WERI-Rb-1 (cell line): ENCODE data around the gene MTTP.

Source experiments
- DNase-seq: peaks from one replicate; pipeline ENCODE4 v3.0.0-alpha.2; 2020
- H3K27ac ChIP-seq: fragments of 250-450 bp; sonication (Bioruptor Pico); 2 replicates; pipeline ENCODE4 v1.5.1; 2020; ENCODE audit warnings: mild to moderate bottlenecking, moderate library complexity
- H3K27me3 ChIP-seq: fragments of 250-450 bp; sonication (Bioruptor Pico); 2 replicates; pipeline ENCODE4 v1.5.1; 2021; ENCODE audit warnings: mild to moderate bottlenecking, low read depth, moderate library complexity; ENCODE audit not compliant: insufficient read depth, severe bottlenecking
- H3K36me3 ChIP-seq: fragments of 250-450 bp; sonication (Bioruptor Pico); 2 replicates; pipeline ENCODE4 v1.5.1; 2020; ENCODE audit warnings: mild to moderate bottlenecking, moderate library complexity
- H3K4me3 ChIP-seq: 2 replicates; pipeline ENCODE4 v1.5.1; 2011; ENCODE audit warnings: low read depth, mild to moderate bottlenecking, control low read depth, low read length
- H3K9me3 ChIP-seq: fragments of 250-450 bp; sonication (Bioruptor Pico); 2 replicates; pipeline ENCODE4 v1.5.1; 2021; ENCODE audit warnings: mild to moderate bottlenecking, moderate library complexity; ENCODE audit not compliant: severe bottlenecking
- CTCF ChIP-seq: IDR thresholded peaks from 2 replicates; pipeline ENCODE4 v1.5.1; 2011; ENCODE audit warnings: low read depth, mild to moderate bottlenecking, control low read depth, inconsistent platforms, low read length

Gene MTTP

GRCh38 chr4:99615170-99615820 lies 40.7 kb downstream of the MTTP start:
- Histone ChIP-seq H3K4me3 (no peak overlapping the region), H3K9me3 (no peaks in the 10 kb centered on the region), H3K27ac (no peak overlapping the region), H3K36me3 (no peaks in the 10 kb centered on the region), H3K27me3 (no peaks in the 10 kb centered on the region)
- TF ChIP-seq CTCF: no peak
- peak; percentile 17 for DNase-seq

- no peak for DNase-seq
- Histone ChIP-seq H3K9me3 (no peaks in the 10 kb centered on the region), H3K27ac (no peak overlapping the region), H3K36me3 (no peaks in the 10 kb centered on the region), H3K4me3 (no peak overlapping the region), H3K27me3 (no peaks in the 10 kb centered on the region)
- TF ChIP-seq CTCF: no peak
Measured at GRCh38 chr4:99617374-99617773, 42.8 kb downstream of the MTTP start.

GRCh38 chr4:99622341-99622740 lies 47.7 kb downstream of the MTTP start:
- Histone ChIP-seq H3K4me3 (no peak overlapping the region), H3K27ac (no peak overlapping the region), H3K9me3 (no peaks in the 10 kb centered on the region), H3K36me3 (no peaks in the 10 kb centered on the region), H3K27me3 (no peaks in the 10 kb centered on the region)
- DNase-seq: no peak
- TF ChIP-seq CTCF: no peak

- Histone ChIP-seq H3K27me3 (no peaks in the 10 kb centered on the region), H3K36me3 (no peaks in the 10 kb centered on the region), H3K4me3 (no peak overlapping the region), H3K27ac (no peak overlapping the region), H3K9me3 (no peaks in the 10 kb centered on the region)
- no peak for DNase-seq
- TF ChIP-seq CTCF: no peak
Measured at GRCh38 chr4:99624141-99624719, 49.6 kb downstream of the MTTP start.

- TF ChIP-seq CTCF: no peak
- Histone ChIP-seq H3K27me3 (no peaks in the 10 kb centered on the region), H3K27ac (no peak overlapping the region), H3K36me3 (no peaks in the 10 kb centered on the region), H3K9me3 (no peaks in the 10 kb centered on the region), H3K4me3 (no peak overlapping the region)
- no peak for DNase-seq
Measured at GRCh38 chr4:99625369-99625768, 50.7 kb downstream of the MTTP start.

GRCh38 chr4:99628040-99628439 lies 53.4 kb downstream of the MTTP start:
- Histone ChIP-seq H3K9me3 (no peaks in the 10 kb centered on the region), H3K27ac (no peak overlapping the region), H3K36me3 (no peaks in the 10 kb centered on the region), H3K4me3 (no peak overlapping the region), H3K27me3 (no peaks in the 10 kb centered on the region)
- no peak for TF ChIP-seq CTCF
- DNase-seq: no peak
